MCF 10A (cell line): Measurements from ENCODE around the gene RAC2. TPM values are rescaled to one million over a fixed set of nuclear protein-coding genes. Genes with fewer than 3 reads are reported as not detected.
A peak's percentile ranks its signal among the peaks of the same experiment; 100 is the strongest.

ENCODE experiments used
- BruUV-seq: library from RNA; stranded (reverse); fragments of 400-500 nt; replicated peaks from 2 replicates; lab custom pipeline; 2021; lab: Mats Ljungman, UMichigan
- CTCF ChIA-PET: fragments of 300-600 bp; sonication (Branson Sonifier 250); formaldehyde crosslinking; extraction: SDS; loops from one replicate; lab custom pipeline; 2021; ENCODE audit warnings: antibody characterized with exemption, inconsistent platforms; lab: Yijun Ruan, JAX
- POLR2A ChIA-PET: fragments of 300-600, 350-650 bp; sonication (Branson Sonifier 250); formaldehyde crosslinking; extraction: SDS; loops from one replicate; lab custom pipeline; 2020; ENCODE audit warnings: antibody characterized with exemption, inconsistent platforms; lab: Yijun Ruan, JAX
- DNase-seq: peaks from one replicate; pipeline ENCODE4 v3.0.0-alpha.2; 2018; ENCODE audit not compliant: unreplicated experiment
- H3K27ac Mint-ChIP-seq: one replicate; pipeline ENCODE4 v1.8.0; 2022; ENCODE audit warnings: mild to moderate bottlenecking, low read depth, mixed read lengths; ENCODE audit not compliant: unreplicated experiment
- H3K27me3 Mint-ChIP-seq: one replicate; pipeline ENCODE4 v1.8.0; 2022; ENCODE audit warnings: mixed read lengths; ENCODE audit not compliant: insufficient read depth, unreplicated experiment
- H3K36me3 Mint-ChIP-seq: one replicate; pipeline ENCODE4 v1.8.0; 2022; ENCODE audit warnings: mild to moderate bottlenecking, moderate library complexity, mixed read lengths; ENCODE audit not compliant: insufficient read depth, unreplicated experiment
- H3K4me1 Mint-ChIP-seq: one replicate; pipeline ENCODE4 v1.8.0; 2022; ENCODE audit warnings: mixed read lengths; ENCODE audit not compliant: insufficient read depth, unreplicated experiment
- H3K4me3 Mint-ChIP-seq: one replicate; pipeline ENCODE4 v1.8.0; 2022; ENCODE audit warnings: mild to moderate bottlenecking, moderate library complexity, mixed read lengths; ENCODE audit not compliant: unreplicated experiment
- H3K9me3 Mint-ChIP-seq: one replicate; pipeline ENCODE4 v1.8.0; 2022; ENCODE audit warnings: mixed read lengths; ENCODE audit not compliant: unreplicated experiment
- intact Hi-C: fragments of 100-400 bp; cut with micrococcal nuclease; formaldehyde crosslinking; loops from 2 replicates; pipeline ENCODE4 v1.14.1; 2022
- total RNA-seq: library from RNA; stranded (reverse); gene quantifications from 2 replicates; pipeline ENCODE4 v1.2.3, GENCODE V29; 2022
- TF ChIP-seq, protein P1 (sequence below): fragments of 200-600 bp; IDR thresholded peaks from one replicate; pipeline ENCODE4 v1.8.0; 2022; ENCODE audit warnings: antibody characterized with exemption, mild to moderate bottlenecking; ENCODE audit not compliant: unreplicated experiment

RAC2 gene
- total RNA-seq, 1 experiment from 2014 or later = 42.4 TPM

DNA sequence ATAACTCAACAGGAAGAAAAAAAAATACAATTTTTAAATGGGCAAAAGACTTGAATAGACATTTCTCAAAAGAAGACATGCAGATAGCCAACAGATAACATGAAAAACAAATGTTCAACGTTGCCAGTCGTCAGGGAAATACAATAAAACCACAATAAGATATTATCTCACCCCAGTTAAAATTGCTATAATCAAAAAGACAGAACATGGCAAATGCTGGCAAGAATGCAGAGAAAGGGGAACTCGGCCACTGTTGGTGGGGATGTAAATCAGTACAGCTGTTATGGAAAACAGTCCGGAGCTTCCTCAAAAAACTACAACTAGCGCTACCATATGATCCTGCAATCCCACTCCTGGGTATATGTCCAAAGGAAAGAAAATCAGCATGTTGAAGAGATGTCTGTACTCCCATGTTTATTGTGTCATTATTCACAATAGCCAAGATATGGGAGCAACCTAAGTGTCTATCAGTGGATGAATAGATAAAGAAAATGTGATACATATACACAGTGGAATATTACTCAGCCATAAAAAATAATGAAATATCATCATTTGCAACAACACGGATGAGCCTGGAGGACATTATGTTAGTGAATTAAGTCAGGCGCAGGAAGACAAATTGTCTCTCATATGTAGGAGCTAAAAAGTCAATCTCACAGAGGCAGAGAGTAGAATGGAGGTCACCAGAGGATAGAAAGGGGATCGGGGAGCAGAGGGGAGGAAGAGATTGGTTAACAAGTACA, 26.0 kb upstream of the RAC2 start:
- no peaks in the 10 kb centered on the region for H3K36me3 Mint-ChIP-seq

DNA sequence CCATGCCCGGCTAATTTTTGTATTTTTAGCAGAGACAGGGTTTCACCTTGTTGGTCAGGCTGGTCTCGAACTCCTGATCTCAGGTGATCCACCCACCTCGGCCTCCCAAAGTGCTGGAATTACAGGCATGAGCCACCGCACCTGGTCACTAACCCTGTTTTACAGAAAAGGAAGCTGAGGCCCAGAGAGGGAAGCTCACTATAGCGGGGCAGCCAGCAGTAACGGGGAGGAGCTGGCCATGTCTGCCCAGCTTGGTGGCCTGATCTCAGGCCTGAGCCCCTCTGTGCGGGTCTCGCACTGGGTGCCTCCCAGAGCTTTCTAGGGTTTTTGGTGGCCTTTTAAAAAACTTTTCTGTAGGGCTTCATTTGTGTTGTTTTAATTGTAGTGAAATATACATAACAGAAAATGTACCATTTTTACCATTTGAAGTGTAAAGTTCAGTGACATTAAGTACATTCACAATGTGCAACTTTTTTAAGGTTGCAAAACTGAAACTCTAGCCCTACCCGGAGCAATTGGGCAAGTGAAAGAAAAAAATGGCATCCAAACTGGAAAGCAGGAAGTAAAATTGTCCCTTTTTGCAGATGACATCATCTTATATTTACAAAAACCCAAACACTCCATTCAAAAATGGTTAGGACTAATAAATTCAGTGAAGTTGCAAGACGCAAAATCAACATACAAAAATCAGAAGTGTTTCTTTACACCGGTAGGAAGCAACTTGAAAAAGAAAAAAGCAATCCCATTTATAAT, 23.8 kb upstream of the RAC2 start:
- ChIA-PET CTCF (interaction anchor here (0.6 to 2.2 kb wide), 16 partner anchors 9 to 1896 kb away, joined by 3 to 13 read pairs (median 4); no protein-coding TSS in a partner anchor), POLR2A (interaction anchor here (0.7 to 1.6 kb wide), 2 partner anchors 37 to 38 kb away, joined by 3 to 4 read pairs; no protein-coding TSS in a partner anchor)
- Mint-ChIP-seq H3K36me3 (no peaks in the 10 kb centered on the region), H3K27ac (no peak overlapping the region), H3K4me3 (peak overlapping the region; percentile 55), H3K4me1 (no peaks in the 10 kb centered on the region), H3K9me3 (no peaks in the 10 kb centered on the region), H3K27me3 (no peaks in the 10 kb centered on the region)
- intact Hi-C loops = loop anchor here (2.0 to 5.0 kb wide), 2 partner anchors 49 to 187 kb away; no protein-coding TSS in a partner anchor
- TF ChIP-seq, protein P1, sequence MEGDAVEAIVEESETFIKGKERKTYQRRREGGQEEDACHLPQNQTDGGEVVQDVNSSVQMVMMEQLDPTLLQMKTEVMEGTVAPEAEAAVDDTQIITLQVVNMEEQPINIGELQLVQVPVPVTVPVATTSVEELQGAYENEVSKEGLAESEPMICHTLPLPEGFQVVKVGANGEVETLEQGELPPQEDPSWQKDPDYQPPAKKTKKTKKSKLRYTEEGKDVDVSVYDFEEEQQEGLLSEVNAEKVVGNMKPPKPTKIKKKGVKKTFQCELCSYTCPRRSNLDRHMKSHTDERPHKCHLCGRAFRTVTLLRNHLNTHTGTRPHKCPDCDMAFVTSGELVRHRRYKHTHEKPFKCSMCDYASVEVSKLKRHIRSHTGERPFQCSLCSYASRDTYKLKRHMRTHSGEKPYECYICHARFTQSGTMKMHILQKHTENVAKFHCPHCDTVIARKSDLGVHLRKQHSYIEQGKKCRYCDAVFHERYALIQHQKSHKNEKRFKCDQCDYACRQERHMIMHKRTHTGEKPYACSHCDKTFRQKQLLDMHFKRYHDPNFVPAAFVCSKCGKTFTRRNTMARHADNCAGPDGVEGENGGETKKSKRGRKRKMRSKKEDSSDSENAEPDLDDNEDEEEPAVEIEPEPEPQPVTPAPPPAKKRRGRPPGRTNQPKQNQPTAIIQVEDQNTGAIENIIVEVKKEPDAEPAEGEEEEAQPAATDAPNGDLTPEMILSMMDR = no peak
- no TSS peak for BruUV-seq
- no peak for DNase-seq

More for the DNA sequence above, 26.0 kb upstream of the RAC2 start:
- H3K27me3 Mint-ChIP-seq = no peaks in the 10 kb centered on the region
- BruUV-seq = no TSS peak
- ChIA-PET POLR2A (interaction anchor here (0.6 to 0.9 kb wide), 2 partner anchors 37 to 246 kb away, joined by 3 to 4 read pairs; no protein-coding TSS in a partner anchor), CTCF (interaction anchor here (0.6 to 5.3 kb wide), 3 partner anchors 10 to 119 kb away, joined by 3 to 36 read pairs (median 3); no protein-coding TSS in a partner anchor)
- TF ChIP-seq, protein P1 = no peak
- DNase-seq = no peak
- no peak overlapping the region for H3K27ac Mint-ChIP-seq
- no peak overlapping the region for H3K4me3 Mint-ChIP-seq
- no peaks in the 10 kb centered on the region for H3K9me3 Mint-ChIP-seq
- H3K4me1 Mint-ChIP-seq = no peaks in the 10 kb centered on the region
- intact Hi-C loops = loop anchor here (1.0 to 5.0 kb wide), 2 partner anchors 47 to 187 kb away; no protein-coding TSS in a partner anchor

DNA sequence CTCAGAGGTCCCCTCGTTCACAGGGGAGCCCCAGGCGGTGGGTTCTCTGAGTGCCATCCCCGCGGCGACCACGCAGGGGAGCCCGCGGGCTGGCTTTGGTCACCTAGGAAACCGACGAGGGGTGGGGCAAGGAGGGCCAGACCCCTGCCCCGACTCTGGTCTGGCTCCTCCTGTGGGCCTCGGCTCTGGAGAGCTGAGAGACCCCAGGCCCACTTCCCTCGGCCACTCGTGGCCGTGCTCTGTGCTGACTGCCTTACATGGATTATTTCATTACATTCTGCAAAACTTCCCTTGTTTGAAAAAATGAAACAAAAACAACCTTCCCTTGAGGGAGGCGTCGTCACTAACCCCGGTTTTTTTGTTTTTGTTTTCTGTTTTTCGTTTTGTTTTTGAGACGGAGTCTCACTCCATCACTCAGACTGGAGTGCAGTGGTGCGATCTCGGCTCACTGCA, 23.1 kb upstream of the RAC2 start:
- TF ChIP-seq, protein P1 = peak; percentile 95
- intact Hi-C loops = loop anchor here (2.0 to 5.0 kb wide), 2 partner anchors 50 to 188 kb away; no protein-coding TSS in a partner anchor
- Mint-ChIP-seq H3K4me3 (peak overlapping the region; percentile 55), H3K4me1 (no peaks in the 10 kb centered on the region), H3K27ac (no peak overlapping the region), H3K27me3 (no peaks in the 10 kb centered on the region), H3K9me3 (no peaks in the 10 kb centered on the region), H3K36me3 (no peaks in the 10 kb centered on the region)
- DNase-seq = peak; percentile 42
- BruUV-seq = no TSS peak
- POLR2A ChIA-PET = no interaction called here
- CTCF ChIA-PET = interaction anchor here (0.6 to 2.2 kb wide), 14 partner anchors 8 to 1896 kb away, joined by 3 to 13 read pairs (median 4); no protein-coding TSS in a partner anchor
